GM21528 (cell line): ENCODE data around the gene DPP3.
"Not testable (repeated sequence)": the region's sequence is repeated elsewhere in the genome, so short reads cannot be mapped to it uniquely, and the experiment has no call there.

Experiments
- ATAC-seq: cut with Tn5 transposase; IDR thresholded peaks from one replicate; pipeline ENCODE4 v1.9.1; 2021; ENCODE audit warnings: mild to moderate bottlenecking, moderate library complexity; ENCODE audit not compliant: unreplicated experiment, low FRiP score

Gene DPP3

DNA sequence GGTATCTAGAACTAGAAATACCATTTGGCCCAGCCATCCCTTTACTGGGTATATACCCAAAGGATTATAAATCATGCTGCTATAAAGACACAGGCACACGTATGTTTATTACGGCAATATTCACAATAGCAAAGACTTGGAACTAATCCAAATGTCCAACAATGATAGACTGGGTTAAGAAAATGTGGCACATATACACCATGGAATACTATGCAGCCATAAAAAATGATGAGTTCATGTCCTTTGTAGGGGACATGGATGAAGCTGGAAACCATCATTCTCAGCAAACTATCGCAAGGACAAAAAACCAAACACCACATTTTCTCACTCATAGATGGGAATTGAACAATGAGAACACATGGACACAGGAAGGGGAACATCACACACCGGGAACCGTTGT, 16.1 kb upstream of the DPP3 start:
- ATAC-seq, result not testable (repeated sequence)

DNA sequence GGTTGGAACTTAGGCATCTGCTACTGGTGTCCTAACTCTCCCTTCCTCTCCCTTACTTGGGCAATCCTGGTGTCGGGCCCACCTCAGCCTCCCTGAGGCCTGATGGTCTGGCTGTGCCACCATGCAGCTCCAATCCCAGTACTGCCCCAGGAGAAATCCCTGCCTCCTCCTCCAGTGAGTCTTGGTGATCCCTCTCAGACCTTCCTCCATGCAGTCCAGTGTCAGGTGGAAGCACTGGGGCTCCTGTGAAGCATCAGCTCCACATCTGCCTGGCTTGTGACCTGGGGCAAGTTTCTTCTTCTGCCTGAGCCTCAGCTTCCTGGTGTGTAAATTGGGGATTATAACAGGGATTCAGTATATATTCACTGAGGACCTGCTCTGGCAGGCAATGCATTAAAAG, 15.3 kb upstream of the DPP3 start:
- no peak for ATAC-seq

DNA sequence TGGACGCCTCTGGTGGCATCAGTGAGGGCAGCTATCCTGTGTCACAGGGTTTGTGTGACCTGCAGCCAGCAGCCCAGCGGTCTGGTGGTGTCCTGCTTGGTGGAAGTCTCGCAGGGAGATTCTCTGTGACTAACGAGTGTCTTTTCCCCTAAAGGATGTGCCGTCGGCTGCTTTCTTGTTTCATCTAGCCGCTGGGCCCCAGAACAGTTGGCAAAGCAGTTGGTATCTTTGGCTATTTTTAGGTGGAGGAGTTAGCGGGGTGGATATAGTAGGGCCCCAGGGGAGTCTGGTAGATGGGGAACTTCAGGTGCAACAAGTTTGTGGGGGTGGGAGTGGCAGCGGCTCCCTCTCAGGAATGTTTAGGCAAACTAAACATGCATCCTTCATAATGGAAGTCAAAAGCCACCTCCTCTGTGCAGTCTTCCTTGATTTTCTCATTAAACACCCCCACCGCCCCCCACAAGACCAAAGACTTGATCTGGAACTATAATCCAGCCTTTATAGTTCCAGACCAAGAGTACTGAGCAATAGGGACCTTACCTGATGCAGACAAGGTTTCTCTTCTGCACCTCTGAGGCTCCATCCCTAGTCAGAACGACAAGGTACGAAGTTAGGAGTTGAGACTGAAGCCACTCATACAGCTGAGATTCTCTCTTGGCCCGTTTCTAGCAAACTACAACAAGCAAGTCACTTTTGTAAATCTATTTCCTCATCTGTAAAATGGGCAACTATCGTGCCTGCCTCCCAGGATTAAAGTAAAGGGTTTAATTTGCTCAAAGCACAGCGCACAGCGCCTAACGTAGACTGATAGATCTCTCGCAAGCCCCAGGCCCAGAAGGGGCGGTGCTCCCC, 14.6 kb upstream of the DPP3 start:
- no peak for ATAC-seq

DNA sequence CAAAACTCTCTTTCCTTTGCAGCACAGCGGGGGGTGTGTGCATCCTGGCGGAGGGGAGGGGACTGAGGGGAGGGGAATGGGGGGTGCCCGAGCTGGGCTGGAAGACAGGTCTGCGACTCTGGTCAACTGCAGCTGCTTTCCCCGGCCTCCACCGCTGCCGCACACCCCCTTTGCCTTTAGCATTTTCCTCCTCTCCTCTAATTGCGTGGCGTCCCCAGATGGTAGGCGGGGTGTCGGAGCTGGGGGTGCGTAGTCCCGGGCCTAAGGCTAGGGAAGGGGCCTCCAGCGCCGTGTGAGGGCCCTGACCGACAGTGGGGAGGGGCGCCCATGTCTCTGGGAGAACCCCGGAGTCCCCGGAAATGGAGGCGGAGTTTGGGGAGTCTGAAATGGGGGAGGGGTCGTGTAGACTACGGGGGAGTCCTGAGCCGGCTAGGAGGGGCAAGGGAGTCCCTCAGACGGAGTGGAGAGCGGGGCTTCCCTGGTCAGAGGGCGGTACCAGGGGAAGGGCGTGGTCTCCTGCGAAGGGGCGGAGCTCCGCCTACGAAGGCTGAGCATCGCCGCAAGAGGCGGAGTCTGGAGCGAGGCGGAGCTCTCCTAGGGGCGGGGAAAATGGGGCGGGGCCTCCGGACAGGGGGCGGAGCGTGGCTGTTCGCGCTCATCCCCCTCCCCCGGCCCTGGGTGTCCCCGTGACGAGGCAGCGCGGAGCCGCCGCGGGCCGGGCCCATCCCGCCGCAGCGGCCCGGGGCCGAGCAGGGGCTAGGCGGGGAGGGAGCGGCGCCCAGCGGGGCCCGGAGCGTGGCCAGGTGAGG, 13.8 kb upstream of the DPP3 start, which contains the start of gene PELI3:
Gene PELI3 (plus strand): TSS at position 681 of the 809 bp plus-strand sequence. CDS start 1,224 bp downstream, outside the sequence.
- peak; percentile 74 for ATAC-seq

DNA sequence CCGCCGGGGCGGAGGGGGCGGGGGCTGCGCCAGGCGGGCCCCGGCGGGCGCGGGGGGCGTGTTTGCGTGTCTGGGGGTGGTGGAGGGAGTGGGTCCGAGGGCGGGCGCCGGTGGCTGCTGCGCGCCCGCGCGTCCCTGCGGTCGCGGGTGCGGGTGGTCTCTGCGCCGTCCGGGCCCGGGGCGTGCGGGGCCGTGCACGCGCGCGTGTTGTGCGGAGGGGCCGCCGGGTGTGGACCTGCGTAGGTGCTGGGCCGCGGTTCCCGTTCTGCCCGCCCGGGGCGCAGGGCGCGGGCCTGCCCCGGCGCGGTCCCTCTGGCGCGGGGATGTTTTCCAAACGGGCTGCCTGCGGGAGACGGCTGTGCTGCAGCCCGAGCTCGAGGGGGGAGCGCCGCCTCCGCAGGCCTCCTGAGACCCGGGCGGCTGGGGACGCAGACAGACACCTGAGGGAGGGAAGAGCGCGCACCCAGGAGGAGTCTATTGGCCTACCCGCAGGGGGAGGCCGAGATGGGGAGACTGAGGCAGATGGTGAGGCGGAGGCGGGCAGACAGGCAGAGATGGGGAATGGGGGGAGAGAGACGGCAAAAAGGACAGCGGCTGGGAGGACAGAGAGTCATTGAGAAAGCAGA, 13.1 kb upstream of the DPP3 start:
- ATAC-seq, result peak; percentile 28

DNA sequence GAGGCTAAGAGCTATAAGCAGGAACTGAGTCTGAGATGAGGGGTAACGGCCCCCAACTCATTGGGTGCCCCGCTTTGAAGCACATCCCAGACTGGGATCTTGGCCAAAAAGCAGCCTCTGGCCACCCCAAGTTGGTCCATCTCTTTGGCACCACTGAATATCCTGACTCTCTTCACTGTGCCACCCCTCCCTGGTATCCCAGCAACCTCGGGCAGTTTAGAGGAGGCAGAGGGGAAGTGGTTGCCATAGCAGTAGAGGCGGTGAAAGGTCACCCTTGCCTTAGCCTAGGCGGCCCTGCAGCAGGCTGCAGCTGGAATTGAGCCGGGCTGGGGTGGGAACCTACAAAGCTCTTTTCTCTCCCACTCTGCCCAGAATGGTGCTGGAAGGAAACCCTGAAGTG, 12.5 kb upstream of the DPP3 start:
- no peak for ATAC-seq

DNA sequence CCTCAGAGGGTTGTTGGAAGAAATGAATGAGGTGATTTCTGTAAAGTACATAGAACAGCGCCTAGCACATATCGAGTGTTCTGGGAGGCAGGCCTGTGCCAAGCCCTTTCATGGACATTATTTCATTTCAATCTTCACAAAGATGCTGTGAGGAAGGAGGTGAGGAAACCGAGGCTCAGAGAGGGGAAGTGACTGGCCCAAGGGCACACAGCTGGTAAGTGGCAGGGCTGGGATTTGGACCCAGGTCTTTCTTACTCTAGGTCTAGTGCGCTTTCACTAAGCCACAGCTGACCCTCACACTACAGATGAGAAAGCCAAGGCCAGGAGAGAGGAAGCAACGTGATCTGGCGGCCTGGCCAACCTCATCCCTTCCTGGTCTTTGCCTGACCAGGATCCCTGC, 11.5 kb upstream of the DPP3 start:
- no peak for ATAC-seq

DNA sequence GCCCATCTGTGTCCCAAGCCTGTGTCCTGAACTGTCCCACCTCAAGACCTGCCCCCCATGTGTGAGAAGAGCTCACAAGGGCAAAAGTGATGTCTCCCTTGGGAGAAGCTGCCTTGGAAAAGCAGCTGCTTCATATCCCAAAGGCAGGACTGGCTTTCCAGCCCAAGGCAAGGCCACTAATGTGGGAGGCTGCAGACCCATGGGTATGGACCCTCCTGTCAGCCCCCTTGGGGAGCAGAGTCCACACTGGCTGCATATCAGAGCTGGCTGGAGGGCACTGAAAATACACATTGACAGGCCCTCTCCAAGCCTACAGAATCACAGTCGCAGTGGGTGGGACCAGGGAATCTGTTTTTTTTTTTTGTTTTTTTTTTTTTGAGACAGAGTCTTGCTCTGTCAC, 10.8 kb upstream of the DPP3 start:
- no peak for ATAC-seq

DNA sequence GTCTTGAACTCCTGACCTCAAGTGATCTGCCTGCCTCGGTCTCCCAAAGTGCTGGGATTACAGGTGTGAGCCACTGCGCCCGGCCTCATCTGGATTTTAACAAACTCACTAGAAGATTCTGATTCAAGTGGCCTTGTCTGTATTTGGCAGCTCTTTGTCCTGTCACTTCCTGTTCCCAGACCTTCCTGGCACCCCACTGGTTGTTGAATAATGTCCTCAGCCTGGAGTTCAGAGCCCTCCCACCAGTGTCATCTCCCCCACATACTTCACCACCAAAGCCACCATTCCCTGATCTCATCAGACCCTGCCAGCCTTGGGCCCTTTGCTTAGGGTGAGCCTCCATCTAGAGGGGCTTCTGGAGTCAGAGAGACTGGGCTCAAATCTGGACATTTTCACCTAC, 10.2 kb upstream of the DPP3 start:
- no peak for ATAC-seq

DNA sequence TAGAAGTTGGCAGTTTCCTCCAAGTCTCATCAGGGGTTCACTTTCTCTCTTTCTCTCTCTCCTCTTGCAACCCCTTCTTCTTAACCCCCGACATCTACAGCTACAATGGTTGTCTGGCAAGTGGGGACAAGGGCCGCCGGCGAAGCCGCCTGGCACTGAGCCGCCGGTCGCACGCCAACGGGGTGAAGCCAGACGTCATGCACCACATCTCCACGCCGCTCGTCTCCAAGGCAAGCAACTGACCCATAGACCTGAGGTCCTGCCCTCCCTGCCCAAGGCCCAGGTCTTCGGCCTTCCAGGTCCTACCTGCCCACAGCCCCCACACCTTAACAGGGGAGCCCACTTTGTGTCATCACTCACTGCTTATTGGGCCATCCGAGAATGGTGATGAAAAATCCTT, 9.1 kb upstream of the DPP3 start:
- no peak for ATAC-seq

DNA sequence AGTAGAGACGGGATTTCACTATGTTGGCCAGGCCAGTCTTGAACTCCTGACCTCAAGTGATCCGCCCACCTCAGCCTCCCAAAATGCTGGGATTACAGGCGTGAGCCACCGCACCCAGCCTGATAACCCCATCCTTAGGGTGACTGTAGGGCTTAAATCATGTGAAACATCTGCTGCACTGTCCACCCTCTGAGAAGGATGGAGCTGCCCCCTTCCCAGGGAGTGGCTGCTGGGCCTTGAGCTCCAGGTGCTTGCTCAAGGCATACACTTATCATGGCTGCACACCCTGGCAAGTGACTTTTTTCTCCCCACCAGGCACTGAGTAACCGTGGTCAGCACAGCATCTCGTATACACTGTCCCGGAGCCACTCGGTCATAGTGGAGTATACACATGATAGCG, 8.2 kb upstream of the DPP3 start:
- no peak for ATAC-seq

DNA sequence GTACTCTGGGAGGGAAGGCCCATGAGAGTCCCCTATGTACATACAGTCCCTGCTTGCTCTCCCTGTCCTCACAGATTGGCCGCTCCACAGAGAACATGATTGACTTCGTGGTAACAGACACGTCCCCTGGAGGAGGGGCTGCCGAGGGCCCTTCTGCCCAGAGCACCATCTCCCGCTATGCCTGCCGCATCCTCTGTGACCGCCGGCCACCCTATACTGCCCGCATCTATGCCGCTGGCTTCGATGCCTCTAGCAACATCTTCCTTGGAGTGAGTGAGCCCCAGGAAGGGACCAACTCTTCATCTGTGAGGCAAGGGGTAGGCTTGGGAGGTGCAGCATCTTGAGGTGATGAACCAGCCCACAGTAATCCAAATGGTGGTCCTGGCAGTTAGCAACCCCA, 7.1 kb upstream of the DPP3 start:
- ATAC-seq, result no peak

DNA sequence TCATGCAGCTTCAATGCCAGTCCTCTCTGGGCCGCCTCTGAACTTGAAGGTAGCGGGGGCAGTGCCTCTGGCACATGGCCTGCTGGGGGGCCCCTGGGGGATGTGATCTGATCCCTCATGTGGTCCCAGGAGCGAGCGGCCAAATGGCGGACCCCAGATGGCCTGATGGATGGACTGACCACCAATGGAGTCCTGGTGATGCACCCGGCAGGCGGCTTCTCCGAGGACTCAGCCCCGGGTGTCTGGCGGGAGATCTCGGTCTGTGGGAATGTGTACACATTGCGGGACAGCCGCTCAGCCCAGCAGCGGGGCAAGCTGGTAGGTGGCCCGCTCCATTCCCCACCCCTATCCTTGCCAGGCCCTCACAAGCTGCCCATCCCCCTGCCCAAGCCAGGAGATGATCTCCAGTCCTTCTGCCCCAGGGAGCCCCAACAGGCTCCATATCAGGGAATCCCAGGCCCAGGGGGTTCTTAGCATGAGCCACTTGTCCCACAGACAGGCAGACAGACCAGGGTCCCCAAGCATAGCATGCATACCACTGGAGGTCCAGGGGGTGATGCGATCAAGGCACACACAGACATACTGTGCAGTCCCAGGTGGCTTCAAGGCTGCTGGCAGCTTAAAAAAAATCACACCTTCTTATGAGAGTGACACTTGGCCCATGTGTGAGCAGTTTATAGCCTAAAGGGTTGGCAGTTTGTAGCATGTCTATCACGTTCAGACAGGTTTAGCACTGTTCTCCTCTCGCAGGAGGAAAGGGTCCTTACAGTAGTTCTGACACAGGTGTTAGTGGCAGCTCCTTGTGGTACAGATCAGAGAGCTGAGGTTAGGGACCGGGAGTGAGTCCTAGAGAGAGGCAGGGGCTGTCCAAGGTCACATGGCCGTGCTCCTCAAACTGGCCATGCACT, 6.4 kb upstream of the DPP3 start:
- no peak for ATAC-seq

DNA sequence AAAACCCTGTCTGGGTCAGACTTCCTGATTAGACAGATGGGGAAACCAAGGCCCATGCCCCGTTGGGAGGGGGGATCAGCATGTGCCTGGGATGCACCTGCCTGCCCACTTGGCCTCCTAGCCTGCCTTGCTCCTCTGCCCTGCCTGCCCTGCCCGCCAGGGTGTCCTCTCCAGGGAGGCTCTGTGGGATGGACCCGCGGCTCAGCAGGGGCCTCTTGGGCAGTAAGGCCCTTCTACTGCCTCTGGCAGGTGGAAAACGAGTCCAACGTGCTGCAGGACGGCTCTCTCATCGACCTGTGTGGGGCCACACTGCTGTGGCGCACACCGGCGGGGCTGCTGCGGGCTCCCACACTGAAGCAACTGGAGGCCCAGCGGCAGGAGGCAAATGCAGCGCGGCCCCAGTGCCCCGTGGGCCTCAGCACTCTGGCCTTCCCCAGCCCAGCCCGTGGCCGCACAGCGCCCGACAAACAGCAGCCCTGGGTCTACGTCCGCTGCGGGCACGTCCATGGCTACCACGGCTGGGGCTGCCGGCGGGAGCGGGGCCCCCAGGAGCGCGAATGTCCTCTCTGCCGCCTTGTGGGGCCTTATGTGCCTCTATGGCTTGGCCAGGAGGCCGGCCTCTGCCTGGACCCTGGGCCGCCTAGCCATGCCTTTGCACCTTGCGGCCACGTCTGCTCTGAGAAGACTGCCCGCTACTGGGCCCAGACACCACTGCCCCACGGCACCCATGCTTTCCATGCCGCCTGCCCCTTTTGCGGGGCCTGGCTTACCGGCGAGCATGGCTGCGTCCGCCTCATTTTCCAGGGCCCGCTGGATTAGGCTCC, 4.7 kb upstream of the DPP3 start:
- no peak for ATAC-seq

DNA sequence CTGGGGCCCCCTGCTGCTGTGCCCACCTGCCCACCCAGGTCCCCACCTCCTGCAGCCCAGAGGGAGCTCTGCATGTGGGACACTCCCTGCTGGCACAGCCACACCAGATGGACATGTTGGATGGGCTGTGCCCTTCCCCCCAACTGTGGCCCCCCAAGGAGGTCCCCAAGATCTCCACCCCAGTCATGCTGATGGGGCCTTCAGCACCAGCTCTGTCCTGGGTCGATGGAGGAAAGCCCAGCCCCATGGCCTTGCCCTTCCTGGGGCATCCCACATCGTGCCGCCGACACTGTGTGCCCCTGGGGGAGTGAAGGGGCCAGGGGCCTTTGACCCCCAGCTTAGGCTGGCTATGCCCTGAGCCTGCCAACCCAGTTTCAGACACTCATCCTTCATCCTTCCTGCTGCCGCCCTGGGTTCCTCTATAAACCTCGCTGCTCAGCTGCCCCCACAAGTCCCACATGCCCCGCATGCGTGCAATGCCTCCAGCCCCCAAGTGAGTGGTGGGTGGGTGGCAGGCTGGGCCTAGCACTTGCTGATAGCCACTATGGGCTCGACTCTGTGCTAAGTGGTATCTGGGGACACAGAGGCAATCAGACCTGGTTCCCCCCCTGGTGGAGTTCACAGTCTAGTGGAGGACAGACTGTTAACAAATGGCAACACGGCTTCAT, 3.9 kb upstream of the DPP3 start:
- no peak for ATAC-seq

DNA sequence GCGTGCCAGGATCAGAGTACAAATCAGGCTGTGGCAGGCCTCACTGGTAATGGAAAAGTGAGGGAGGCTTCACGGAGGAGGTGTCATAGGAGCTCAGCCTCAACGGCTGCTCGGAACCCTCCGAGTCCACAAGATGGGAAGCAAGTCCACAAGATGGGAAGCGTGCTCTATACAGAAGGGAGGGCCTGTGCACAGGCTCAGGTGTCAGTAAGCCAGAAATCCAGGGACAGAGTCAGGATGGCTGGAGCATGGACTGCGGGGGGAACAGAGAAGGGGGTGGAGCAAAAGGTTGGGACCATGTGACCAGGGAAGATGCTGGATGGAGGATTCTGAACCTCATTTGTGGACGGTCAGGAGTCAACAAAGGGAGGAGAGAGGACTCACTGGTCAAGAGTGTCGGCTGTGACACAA, 3.4 kb upstream of the DPP3 start:
- no peak for ATAC-seq

DNA sequence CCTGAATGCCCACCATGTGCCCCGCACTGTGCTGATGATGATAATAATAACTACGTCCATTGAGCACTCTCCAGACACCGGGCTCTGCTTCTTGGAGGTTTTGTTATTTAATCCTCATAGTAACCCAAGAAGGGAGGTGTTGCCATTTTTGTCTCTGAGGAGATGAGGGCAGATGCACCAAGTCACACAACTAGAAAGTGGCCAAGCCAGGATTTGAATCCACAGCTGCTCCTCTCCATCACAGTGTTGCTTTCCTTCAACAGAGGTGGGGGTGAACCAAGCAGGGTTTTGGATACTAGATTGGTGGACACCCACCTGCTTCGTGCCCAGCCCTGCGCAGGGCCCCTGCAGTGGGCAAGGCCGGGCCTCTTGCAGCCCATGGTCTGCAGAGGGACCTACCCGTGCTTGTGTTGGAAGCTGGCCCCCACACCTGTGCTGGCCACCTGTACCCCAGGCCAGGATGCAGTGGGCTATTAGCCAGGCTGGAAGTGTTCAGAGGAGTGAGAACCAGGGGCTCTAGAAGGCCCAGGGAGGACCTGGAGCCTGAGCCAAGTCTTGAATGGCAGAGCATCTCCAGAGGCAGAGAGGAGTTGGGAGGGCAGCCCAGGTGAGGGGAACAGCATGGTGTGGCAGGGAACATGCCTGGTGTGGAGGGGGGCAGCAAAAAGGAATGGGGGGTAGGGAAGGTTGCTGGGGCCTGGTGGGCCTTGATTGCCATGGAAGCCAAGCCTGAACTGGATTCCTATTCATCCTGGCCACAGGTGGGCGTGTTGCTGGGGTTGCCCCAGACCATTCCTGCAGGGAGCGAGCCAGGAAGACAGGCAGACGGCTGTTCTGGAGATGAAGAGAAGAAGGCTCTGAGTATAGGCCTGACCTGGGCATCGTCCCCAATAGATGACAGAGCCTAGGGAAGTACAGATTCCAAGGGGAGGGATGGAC, 2.7 kb upstream of the DPP3 start:
- ATAC-seq, result no peak
